Activated CD8-positive, alpha-beta memory T cell treated with anti-CD3 and anti-CD28 coated beads, Interleukin-2, amount 50 U/mL, for 24 hours (primary cell): ENCODE results near the gene MT1B.
"Not testable (repeated sequence)": the region's sequence is repeated elsewhere in the genome, so short reads cannot be mapped to it uniquely, and the experiment has no call there.

ENCODE experiments used
- DNase-seq: peaks from one replicate; pipeline ENCODE4 v3.0.0-alpha.2; 2020; ENCODE audit errors: extremely low read depth

MT1B gene

DNA sequence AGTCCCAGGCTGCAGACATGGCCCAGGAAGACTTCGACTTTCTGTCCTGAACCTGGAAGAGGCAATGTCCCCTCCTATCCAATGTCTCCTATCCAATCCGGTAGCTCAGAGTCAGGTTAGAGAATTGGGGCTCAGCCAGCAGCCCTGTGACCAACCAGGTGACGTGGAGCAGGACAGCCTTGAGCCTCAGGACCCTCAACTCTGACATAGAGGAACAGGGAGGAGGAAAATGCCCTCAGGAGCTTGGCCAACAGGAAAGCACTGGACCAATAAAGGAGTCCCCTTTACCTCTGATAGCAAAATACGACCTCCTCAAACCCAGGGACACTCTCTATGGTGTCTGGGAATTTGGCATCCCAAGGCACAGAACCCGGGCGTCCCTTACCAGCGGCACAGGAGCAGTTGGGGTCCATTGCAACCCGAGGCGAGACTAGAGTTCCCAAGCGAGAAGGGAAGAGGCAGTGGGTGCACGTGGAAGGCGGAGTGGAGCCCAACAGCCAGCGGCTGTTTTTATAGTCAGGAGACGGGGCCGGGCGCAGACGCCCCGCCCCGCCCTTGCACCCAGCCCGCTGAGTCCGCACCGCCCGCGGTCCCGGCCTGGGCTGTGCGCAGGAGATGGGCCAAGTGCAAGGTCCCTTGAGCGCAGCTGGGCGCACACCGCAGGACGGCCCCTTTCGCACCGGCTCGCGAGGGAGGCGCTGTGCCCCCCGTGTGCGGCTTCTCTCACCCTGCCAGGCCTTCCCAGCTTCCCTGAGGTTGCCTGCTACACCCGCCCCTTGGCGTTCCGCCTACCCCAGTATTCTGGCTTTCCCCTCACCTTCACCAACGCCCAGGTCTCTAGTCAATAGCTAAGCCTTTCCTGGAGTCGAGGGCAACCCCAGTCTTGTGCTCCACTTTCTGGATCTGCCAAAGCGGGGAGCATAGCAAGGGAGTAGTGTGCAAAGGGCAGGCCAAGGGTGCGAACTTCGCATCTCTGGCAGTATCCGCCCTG, 16.2 kb downstream of the MT1B start, which contains the start of gene MT1G:
Gene MT1G, minus strand, starts transcription at position 485 of the 991 bp plus-strand sequence. Its CDS starts 72 bp downstream, at position 413.
- DNase-seq, result no peak

DNA sequence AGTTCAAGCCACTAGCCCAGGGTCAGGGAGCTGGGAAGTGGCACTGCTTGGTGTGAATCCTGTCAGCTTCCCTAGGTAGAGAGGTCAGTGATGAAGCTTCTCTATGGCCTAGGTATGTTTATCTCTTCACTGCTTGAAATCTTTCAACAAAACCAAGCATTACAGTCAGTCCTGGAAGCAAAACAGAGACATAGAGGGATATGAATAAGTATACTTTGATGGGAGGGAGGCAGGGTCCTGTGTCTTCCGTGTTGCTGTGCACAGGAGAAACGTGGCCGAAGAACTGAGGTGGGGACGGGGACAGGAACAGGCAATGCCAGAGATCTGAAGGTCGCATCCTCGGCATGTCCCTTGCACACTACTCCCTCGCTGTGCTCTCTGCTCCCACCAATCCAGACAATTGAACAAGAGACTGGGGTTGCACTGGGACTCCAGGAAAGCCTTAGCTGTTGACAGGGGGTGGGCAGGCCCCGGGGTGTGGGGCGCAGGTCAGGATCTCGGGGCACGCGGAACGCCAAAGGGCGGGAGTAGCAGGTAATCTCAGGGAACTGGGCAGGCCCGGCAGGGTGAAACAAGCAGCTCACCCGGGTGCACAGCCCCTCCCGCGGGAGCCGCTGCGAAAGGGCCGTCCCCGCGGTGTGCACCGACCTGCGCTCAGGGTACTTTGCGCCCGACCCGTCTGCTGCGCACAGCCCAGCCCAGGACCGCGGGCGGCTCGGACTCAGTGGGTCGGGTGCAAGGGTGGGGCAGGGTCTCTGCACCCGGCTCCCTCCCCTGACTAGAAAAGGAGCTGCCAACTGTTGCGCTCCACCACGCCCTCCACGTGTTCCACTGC, 17.5 kb downstream of the MT1B start, which contains the start of gene MT1H:
Gene MT1H, plus strand, starts transcription at position 810 of the 835 bp plus-strand sequence. CDS start 71 bp downstream, outside the sequence.
- no peak for DNase-seq

DNA sequence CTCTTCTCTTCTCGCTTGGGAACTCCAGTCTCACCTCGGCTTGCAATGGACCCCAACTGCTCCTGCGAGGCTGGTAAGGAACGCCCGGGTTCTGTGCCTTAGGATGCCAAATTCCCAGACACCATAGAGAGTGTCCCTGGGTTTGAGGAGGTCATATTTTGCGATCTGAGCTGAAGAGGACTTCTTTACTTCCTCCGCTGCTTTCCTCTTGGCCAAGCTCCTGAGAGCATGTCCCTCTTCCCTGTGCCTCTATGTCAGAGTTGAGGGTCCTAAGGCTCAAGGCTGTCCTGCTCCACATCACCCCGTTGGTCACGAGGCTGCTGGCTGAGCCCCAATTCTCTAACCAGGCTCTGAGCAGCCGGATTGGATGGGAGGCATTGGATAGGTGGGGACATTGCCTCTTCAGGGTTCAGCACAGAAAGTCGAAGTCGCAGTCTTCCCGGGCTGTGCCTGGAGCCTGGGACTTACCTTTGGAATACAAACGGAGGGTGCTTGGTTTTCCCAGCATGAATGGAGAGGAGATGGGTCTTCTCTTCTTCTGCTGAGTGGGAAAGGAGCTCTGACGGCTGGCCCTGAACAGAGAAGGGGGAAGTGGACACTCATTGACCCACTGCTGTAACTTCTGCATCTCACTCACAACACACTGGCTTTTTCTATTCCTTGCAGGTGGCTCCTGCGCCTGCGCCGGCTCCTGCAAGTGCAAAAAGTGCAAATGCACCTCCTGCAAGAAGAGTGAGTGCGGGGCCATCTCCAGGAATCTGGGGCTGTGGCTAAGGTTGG, 18.3 kb downstream of the MT1B start:
- DNase-seq, result no peak

DNA sequence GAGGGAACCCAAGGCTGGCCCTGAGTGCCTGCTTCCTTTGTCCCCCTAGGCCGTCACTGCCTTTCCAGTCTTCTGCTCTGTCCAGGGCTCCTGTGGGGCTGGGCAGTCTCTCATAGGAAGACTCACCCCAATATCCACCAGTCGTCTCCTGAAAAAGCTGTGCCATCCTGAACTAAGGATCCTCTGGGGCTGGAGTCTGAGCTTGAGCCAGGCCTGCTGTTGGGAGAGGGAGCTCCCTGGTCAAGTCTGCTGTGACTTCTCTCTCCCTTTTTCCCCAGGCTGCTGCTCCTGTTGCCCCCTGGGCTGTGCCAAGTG, 18.9 kb downstream of the MT1B start:
- no peak for DNase-seq

GRCh38 chr16:56671691-56672090, 20.0 kb downstream of the MT1B start:
- DNase-seq, result not testable (repeated sequence)

DNA sequence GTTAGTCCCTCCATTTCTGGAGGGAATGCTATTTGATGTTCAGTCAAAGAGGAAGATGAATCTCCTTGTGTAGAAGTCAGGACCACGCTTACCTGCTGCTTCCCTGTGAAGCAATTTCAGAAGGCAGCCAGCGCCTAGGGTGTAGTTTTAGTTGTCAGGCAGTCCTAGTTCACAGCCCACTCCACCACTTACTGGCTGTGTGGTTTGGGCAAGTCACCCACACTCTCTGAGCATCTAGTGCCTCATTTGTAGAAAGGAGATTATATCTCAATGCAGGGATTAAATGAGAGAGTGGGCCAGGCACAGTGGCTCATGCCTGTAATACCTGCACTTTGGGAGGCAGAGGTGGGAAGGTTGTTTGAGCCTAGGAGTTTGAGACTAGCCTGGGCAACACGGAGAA, 20.5 kb downstream of the MT1B start:
- DNase-seq, result not testable (repeated sequence)

GRCh38 chr16:56672761-56673536, 21.3 kb downstream of the MT1B start:
- DNase-seq, result no peak

DNA sequence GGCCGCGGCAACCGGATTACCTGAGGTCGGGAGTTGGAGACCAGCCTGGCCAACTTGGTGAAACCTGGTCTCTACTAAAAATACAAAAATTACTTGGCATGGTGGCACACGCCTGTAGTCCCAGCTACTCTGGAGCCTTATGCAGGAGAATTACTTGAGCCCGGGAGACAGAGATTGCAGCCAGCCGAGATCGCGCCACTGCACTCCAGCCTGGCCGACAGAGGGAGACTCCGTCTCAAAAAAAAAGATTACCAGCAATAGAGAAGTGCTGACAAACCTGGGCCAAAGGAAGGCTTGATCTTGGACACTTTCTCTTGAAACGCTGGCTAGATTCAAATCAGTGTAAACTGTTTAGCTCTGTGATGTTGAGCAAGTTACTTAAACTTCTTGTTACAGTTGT, 22.2 kb downstream of the MT1B start:
- no peak for DNase-seq

- DNase-seq, result not testable (repeated sequence)
These were observed 22.9 kb downstream of the MT1B start for GRCh38 chr16:56674570-56674969.

GRCh38 chr16:56675685-56676210, 24.1 kb downstream of the MT1B start:
- no peak for DNase-seq

DNA sequence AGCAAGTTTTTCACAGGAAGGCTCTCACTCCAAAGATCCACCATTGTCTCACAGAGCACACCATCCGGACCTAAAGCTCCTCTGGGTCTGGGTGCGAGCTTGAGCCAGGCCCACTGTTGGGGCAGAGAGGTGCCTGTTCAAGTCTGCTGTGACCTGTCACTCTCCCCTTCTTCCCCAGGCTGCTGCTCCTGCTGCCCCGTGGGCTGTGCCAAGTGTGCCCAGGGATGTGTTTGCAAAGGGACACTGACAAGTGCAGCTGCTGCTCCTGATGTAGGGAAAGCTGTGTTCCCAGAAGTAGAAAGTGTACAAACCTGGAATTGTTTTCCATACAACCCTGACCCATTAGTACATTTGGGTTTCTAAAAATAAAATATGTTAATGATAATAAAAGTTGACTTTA, 25.8 kb downstream of the MT1B start:
- DNase-seq, result no peak

DNA sequence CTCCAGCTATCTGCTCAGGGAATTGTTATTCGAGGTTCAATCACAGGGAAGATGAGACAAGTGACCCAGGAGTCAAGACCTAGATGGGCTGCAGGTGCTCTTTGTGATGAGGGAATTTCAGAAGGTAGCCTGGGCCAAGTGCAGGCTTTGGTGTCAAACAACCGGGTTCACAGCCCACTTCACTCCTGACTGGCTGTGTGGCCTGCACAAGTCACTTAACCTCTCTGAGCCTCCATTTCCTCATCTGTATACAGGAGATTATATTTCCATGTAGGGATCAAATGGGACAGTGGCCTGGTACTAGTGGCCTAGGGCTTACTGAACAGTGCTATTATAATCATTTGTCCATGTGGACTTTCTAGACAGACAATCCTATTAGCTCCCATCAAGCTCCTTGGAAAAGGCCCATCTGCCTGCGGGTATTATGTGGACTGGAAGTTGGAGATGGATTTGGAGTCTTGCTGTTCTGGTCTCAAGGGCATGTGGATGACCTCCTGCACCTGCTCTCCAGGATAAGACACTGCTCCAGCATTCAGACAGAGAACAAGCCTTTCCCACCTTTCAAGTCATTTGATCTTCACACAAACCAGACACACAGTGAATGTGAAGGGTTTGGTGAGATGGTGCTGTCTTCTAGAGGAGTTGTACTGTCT, 27.5 kb downstream of the MT1B start:
- DNase-seq, result no peak

- no peak for DNase-seq
These were observed 28.1 kb downstream of the MT1B start for GRCh38 chr16:56679818-56680217.

DNA sequence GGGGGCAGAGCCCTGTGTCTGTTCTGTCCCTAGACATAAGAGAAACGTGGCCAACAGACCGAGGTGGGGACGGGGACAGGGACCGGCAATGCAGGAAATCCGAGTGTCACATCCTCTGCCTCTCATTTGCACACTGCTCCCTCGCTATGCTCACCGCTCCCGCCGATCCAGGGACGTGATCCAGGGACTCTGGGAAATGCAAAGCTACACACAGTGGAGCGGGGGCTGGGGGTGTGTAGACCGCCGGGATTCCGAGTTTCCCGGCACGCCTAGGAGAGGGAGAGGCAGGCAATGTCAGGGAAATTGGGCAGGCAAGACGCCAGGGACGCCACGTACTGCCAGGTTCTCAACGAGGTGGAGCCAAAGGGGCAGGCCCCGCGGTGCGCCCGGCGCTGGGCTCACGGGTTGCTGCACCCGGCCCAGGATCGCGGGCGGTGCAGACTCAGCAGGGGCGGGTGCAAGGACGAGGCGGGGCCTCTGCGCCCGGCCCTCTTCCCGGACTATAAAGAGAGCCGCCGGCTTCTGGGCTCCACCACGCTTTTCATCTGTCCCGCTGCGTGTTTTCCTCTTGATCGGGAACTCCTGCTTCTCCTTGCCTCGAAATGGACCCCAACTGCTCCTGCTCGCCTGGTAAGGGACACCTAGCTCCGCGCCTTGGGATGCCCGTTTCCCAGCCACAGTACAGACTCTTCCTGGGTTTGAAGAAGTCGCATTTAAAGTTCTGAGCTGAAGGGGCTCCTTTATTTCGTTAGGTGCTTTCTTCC, 30.4 kb downstream of the MT1B start, which contains the start of gene MT1X:
Gene MT1X, plus strand, starts transcription at position 532 of the 764 bp plus-strand sequence. Its CDS starts 71 bp downstream, at position 603.
- peak; percentile 74 for DNase-seq

DNA sequence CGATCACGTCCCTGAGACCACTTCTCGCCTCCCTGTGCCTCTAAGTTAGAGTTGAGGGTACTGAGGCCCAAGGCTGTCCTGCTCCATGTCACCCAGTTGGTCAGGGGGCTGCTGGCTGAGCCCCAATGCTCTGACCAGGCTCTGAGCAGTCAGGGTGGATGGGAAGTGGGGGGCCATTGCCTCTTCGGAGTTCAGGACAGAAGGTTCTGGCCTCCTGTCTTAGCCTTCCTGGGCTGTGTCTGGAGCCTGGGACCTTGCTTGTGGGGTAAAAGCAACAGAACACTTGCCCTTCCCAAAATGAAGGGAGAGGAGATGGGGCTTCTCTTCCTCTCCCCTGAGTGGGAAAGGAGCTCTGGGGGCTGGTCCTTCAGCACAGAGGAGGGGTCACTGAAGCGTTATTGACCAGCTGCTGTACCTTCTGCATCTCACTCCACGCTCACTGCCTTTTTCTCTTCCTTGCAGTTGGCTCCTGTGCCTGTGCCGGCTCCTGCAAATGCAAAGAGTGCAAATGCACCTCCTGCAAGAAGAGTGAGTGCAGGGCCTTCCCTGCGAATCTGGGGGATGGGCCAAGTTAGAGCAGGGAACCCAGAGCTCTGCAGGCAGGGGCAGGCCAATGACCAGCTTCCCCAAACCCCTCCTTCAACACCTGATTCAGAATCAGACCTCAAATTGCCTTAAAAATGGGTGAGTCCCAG, 31.2 kb downstream of the MT1B start:
- DNase-seq, result no peak

DNA sequence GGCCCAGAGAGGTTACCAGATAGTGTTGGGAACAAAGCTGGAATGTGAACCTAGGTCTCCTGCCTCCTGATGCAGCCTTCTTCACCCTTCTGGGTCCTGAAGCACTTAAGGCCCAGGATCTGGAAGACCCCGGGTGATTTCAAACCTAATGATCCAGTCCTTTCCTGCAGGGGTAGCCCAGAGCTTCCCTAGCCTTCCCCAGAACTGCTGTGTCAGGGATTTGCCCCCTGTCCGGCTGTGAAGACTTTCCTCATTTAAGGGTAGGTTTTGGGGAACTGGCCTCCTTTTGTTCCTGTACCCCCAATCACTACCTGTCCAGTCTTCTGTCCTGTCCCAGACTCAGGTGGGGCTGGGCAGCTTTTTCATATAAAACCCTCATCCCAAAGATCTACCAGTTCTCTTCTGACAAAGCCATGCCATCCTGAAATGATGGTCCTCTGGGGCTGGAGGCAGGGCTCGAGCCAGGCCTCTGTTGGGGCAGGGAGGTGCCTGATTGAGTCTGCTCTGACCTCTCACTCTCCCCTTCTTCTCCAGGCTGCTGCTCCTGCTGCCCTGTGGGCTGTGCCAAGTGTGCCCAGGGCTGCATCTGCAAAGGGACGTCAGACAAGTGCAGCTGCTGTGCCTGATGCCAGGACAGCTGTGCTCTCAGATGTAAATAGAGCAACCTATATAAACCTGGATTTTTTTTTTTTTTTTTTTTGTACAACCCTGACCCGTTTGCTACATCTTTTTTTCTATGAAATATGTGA, 31.9 kb downstream of the MT1B start:
- DNase-seq, result no peak

- DNase-seq, result no peak
These were observed 32.7 kb downstream of the MT1B start for GRCh38 chr16:56684256-56684925.
